Heart left ventricle (tissue), 13 donors: ENCODE results near the gene OPCML.

Experiments used
- CTCF ChIP-seq, 12 donors: fragments of 200-600 bp; sonication (generic) in 4 of 12; IDR thresholded peaks; one replicate each; pipeline versions ENCODE4 v1.5.0 to v1.8.0; 2018 to 2022; ENCODE audit warnings: antibody characterized with exemption in 12 of 12, mild to moderate bottlenecking in 5 of 12
- POLR2A ChIP-seq, 2 donors: fragments of 450-650 bp; IDR thresholded peaks; one replicate each; pipeline ENCODE4 v1.6.1; 2017; ENCODE audit warnings: antibody characterized with exemption in 2 of 2, mild to moderate bottlenecking in 2 of 2, moderate library complexity in 2 of 2
- donor health status: ischemic (EF 13 %, LVEDD 7.1; RV severe dilation, severe dysfunction).
- donor health status: DM: no; HTN: yes; CAD: no.
- donor health status: DM: no; HTN: no; CAD: no.
- donor health status: ischemic (EF 25% LVEDD 6.9; RV normal size, moderate dysfunction).
- donor health status: ischemic (EF 25% LVEDD 5.7; RV mildly dilated, moderate dysfunction).
- donor health status: ischemic (EF 35%, LVEDD 5.7; RV mildly dilated, moderate dysfunction).
- donor health status: nonischemic (EF 11% LVEDD 7.7; RV severe dilation, severe dysfunction).
- donor health status: DM: yes; HTN: yes; CAD: no.
- donor health status: PGD.
- donor health status: ischemic (EF 29% LVEDD 5.4; RV normal size, mild dysfunction).
- donor health status: nonischemic (EF 23%, LVEDD 6.1; RV moderate dilation, normal function).

GRCh38 chr11:132933703-132934102, 598.6 kb downstream of the OPCML start:
- TF ChIP-seq CTCF (IDR thresholded peaks at IDR 0.05) (no peak), POLR2A (IDR thresholded peaks at IDR 0.05) (no peak)
